ENCODE data around the gene INMT.

GRCh38 chr7:30705008-30705407 is 46.9 kb upstream of the INMT start:
- TF ChIP-seq CTCF (CRISPR knock-in tag; IDR thresholded peaks at IDR 0.05) = no peak
- no peak for TF ChIP-seq MAFG (CRISPR knock-in tag; IDR thresholded peaks at IDR 0.05)
